ENCODE measurements around the gene ZCCHC14. TPM values are rescaled to one million over a fixed set of nuclear protein-coding genes. Genes with fewer than 3 reads are reported as not detected.

Gene ZCCHC14
- total RNA-seq, 1 donor from 2014 or later: 19.2 TPM

GRCh38 chr16:87426423-87427215, 66.2 kb downstream of the ZCCHC14 start:
- DNase-seq: peak; percentile 47

- no peak for DNase-seq
Observed at GRCh38 chr16:87425941-87426340, 66.9 kb downstream of the ZCCHC14 start.

- no peak for DNase-seq
Observed at GRCh38 chr16:87424266-87424665, 68.6 kb downstream of the ZCCHC14 start.

GRCh38 chr16:87423429-87423828, 69.4 kb downstream of the ZCCHC14 start:
- DNase-seq: no peak

- no peak for DNase-seq
Observed at GRCh38 chr16:87422106-87422505, 70.7 kb downstream of the ZCCHC14 start.

- no peak for DNase-seq
Observed at GRCh38 chr16:87421003-87421912, 71.6 kb downstream of the ZCCHC14 start.

GRCh38 chr16:87420026-87421002, 72.5 kb downstream of the ZCCHC14 start:
- DNase-seq: no peak

- DNase-seq: no peak
Observed at GRCh38 chr16:87418644-87419043, 74.2 kb downstream of the ZCCHC14 start.

- no peak for DNase-seq
Observed at GRCh38 chr16:87418216-87418615, 74.6 kb downstream of the ZCCHC14 start.

- DNase-seq: no peak
Observed at GRCh38 chr16:87417528-87417910, 75.3 kb downstream of the ZCCHC14 start.

- DNase-seq: peak; percentile 73
Observed at GRCh38 chr16:87416826-87417527, 75.8 kb downstream of the ZCCHC14 start.

GRCh38 chr16:87415441-87415840, 77.4 kb downstream of the ZCCHC14 start:
- DNase-seq: no peak

GRCh38 chr16:87414251-87414680, 78.6 kb downstream of the ZCCHC14 start:
- no peak for DNase-seq

- no peak for DNase-seq
Observed at GRCh38 chr16:87412996-87413421, 79.8 kb downstream of the ZCCHC14 start.

GRCh38 chr16:87412371-87412995, 80.3 kb downstream of the ZCCHC14 start:
- DNase-seq: no peak

- no peak for DNase-seq
Observed at GRCh38 chr16:87411375-87412271, 81.2 kb downstream of the ZCCHC14 start.

- no peak for DNase-seq
Observed at GRCh38 chr16:87410968-87411367, 81.9 kb downstream of the ZCCHC14 start.

- DNase-seq: no peak
Observed at GRCh38 chr16:87410530-87410929, 82.3 kb downstream of the ZCCHC14 start.

- no peak for DNase-seq
Observed at GRCh38 chr16:87409781-87410180, 83.0 kb downstream of the ZCCHC14 start.

GRCh38 chr16:87409153-87409552, 83.7 kb downstream of the ZCCHC14 start:
- DNase-seq: no peak
